IMR-90 (cell line): ENCODE data around the gene PHF14. TPM values are rescaled to one million over a fixed set of nuclear protein-coding genes. Genes with fewer than 3 reads are reported as not detected.

ENCODE experiments used
- ATAC-seq: fragments of 200-7000 bp; cut with Tn5 transposase; 2 replicates; pipeline ENCODE4 v1.9.1; 2020; ENCODE audit warnings: low read depth, mild to moderate bottlenecking, moderate library complexity
- BruUV-seq: library from RNA; stranded (reverse); fragments of 400-500 nt; replicated peaks from 2 replicates; lab custom pipeline; 2021; lab: Mats Ljungman, UMichigan
- CTCF ChIA-PET: fragments of 300-600 bp; formaldehyde crosslinking; extraction: SDS; loops from one replicate; lab custom pipeline; 2021; ENCODE audit warnings: antibody characterized with exemption; lab: Yijun Ruan, JAX
- POLR2A ChIA-PET: fragments of 300-600 bp; sonication (Branson Sonifier 250); formaldehyde crosslinking; loops from one replicate; lab custom pipeline; 2022; ENCODE audit warnings: antibody characterized with exemption; ENCODE audit not compliant: unreplicated experiment; lab: Charles Lee
- DNase-seq: peaks from one replicate; pipeline ENCODE4 v3.0.0; 2013
- H2AFZ ChIP-seq: replicated peaks from 2 replicates; pipeline ENCODE3; 2013; ENCODE audit warnings: low read length, mild to moderate bottlenecking; ENCODE audit not compliant: poor library complexity
- H2AK5ac ChIP-seq: 2 replicates; pipeline ENCODE4 v1.6.1; 2013; ENCODE audit warnings: low read depth, low read length, inconsistent platforms
- H2AK9ac ChIP-seq: replicated peaks from 2 replicates; pipeline ENCODE3; 2013; ENCODE audit warnings: mild to moderate bottlenecking, low read depth, low read length, moderate library complexity; ENCODE audit not compliant: poor library complexity
- H2BK120ac ChIP-seq: 2 replicates; pipeline ENCODE4 v1.6.1; 2013; ENCODE audit warnings: low read depth, low read length, inconsistent platforms
- H2BK15ac ChIP-seq: 3 replicates; pipeline ENCODE4 v1.6.1; 2013; ENCODE audit warnings: low read depth, low read length, inconsistent platforms
- H2BK20ac ChIP-seq: 2 replicates; pipeline ENCODE4 v1.6.1; 2013; ENCODE audit warnings: low read depth, mild to moderate bottlenecking, inconsistent platforms, low read length, moderate library complexity
- H2BK5ac ChIP-seq: 2 replicates; pipeline ENCODE4 v1.6.1; 2013; ENCODE audit warnings: mild to moderate bottlenecking, low read depth, low read length, inconsistent platforms; ENCODE audit not compliant: poor library complexity, severe bottlenecking
- H3K14ac ChIP-seq: replicated peaks from 2 replicates; pipeline ENCODE4 v1.6.1; 2013; ENCODE audit warnings: low read depth, low read length, inconsistent platforms
- H3K18ac ChIP-seq: 2 replicates; pipeline ENCODE4 v1.6.1; 2013; ENCODE audit warnings: low read depth, low read length, control low read depth
- H3K23ac ChIP-seq: 2 replicates; pipeline ENCODE4 v1.6.1; 2013; ENCODE audit warnings: low read depth, low read length, inconsistent platforms
- H3K27ac ChIP-seq: 2 replicates; pipeline ENCODE4 v1.5.1; 2013; ENCODE audit warnings: mild to moderate bottlenecking, control low read depth, low read length; ENCODE audit not compliant: insufficient read depth
- H3K27me3 ChIP-seq: 2 replicates; pipeline ENCODE4 v1.6.1; 2013; ENCODE audit warnings: low read length; ENCODE audit not compliant: control insufficient read depth, insufficient read depth
- H3K36me3 ChIP-seq: 2 replicates; pipeline ENCODE4 v1.6.1; 2013; ENCODE audit warnings: low read length, mixed read lengths; ENCODE audit not compliant: control insufficient read depth, insufficient read depth
- H3K4ac ChIP-seq: 2 replicates; pipeline ENCODE4 v1.6.1; 2013; ENCODE audit warnings: low read depth, low read length, inconsistent platforms
- H3K4me1 ChIP-seq: 2 replicates; pipeline ENCODE4 v1.6.1; 2013; ENCODE audit warnings: low read length, mixed read lengths; ENCODE audit not compliant: control insufficient read depth, insufficient read depth
- H3K4me2 ChIP-seq: 2 replicates; pipeline ENCODE4 v1.6.1; 2013; ENCODE audit warnings: low read depth, mild to moderate bottlenecking, control low read depth, low read length, moderate library complexity
- H3K4me3 ChIP-seq: 2 replicates; pipeline ENCODE4 v1.5.1; 2013; ENCODE audit warnings: low read depth, mild to moderate bottlenecking, control low read depth, low read length, moderate library complexity; ENCODE audit not compliant: insufficient read depth
- H3K56ac ChIP-seq: 2 replicates; pipeline ENCODE4 v1.6.1; 2013; ENCODE audit warnings: low read length, inconsistent platforms; ENCODE audit not compliant: insufficient read depth; ENCODE audit errors: extremely low read depth
- H3K79me1 ChIP-seq, 2 experiments: 2 replicates each; pipeline ENCODE4 v1.6.1; 2013; ENCODE audit warnings: low read length in 2 of 2, inconsistent platforms in 1 of 2, low read depth in 1 of 2
- H3K9ac ChIP-seq: 2 replicates; pipeline ENCODE4 v1.6.1; 2013; ENCODE audit warnings: low read depth, low read length, control low read depth
- H3K9me1 ChIP-seq: 2 replicates; pipeline ENCODE4 v1.6.1; 2013; ENCODE audit warnings: low read length, inconsistent platforms; ENCODE audit not compliant: insufficient read depth
- H3K9me3 ChIP-seq: 2 replicates; pipeline ENCODE4 v1.6.1; 2013; ENCODE audit warnings: low read length; ENCODE audit not compliant: control insufficient read depth, insufficient read depth
- H4K20me1 ChIP-seq: 2 replicates; pipeline ENCODE4 v1.6.1; 2013; ENCODE audit warnings: low read length, inconsistent platforms; ENCODE audit not compliant: insufficient read depth
- H4K5ac ChIP-seq: 2 replicates; pipeline ENCODE4 v1.6.1; 2013; ENCODE audit warnings: mild to moderate bottlenecking, low read depth, low read length, control low read depth
- H4K8ac ChIP-seq, 2 experiments: 2 replicates each; pipeline ENCODE4 v1.6.1; 2013; ENCODE audit warnings: low read depth in 2 of 2, low read length in 2 of 2, control low read depth in 1 of 2, inconsistent platforms in 1 of 2
- H4K91ac ChIP-seq: 2 replicates; pipeline ENCODE4 v1.6.1; 2013; ENCODE audit warnings: low read depth, low read length, inconsistent platforms; ENCODE audit not compliant: insufficient read depth
- BHLHE40 ChIP-seq: fragments of 150-350 bp; IDR thresholded peaks from 2 replicates; pipeline ENCODE4 v1.6.1; 2016; ENCODE audit warnings: mild to moderate bottlenecking, low read depth, low read length
- CEBPB ChIP-seq: IDR thresholded peaks from 2 replicates; pipeline ENCODE4 v1.6.1; 2012; ENCODE audit warnings: low read depth, low read length, improper control_type of control experiment
- CHD1 ChIP-seq: IDR thresholded peaks from 2 replicates; pipeline ENCODE4 v1.6.1; 2012; ENCODE audit warnings: low read depth, low read length, improper control_type of control experiment
- CTCF ChIP-seq: conservative IDR thresholded peaks from 2 replicates; pipeline ENCODE4 v1.5.1; 2012; ENCODE audit warnings: mild to moderate bottlenecking, low read depth, low read length, improper control_type of control experiment
- ELK1 ChIP-seq: fragments of 150-350 bp; IDR thresholded peaks from 2 replicates; pipeline ENCODE4 v1.6.1; 2016; ENCODE audit warnings: low read depth, mild to moderate bottlenecking, low read length, moderate library complexity, borderline replicate concordance
- FOS ChIP-seq: fragments of 150-350 bp; IDR thresholded peaks from 2 replicates; pipeline ENCODE4 v1.6.1; 2016; ENCODE audit warnings: low read depth, low read length
- MAFK ChIP-seq: IDR thresholded peaks from 2 replicates; pipeline ENCODE4 v1.6.1; 2012; ENCODE audit warnings: low read depth, low read length, improper control_type of control experiment
- MAZ ChIP-seq: IDR thresholded peaks from 2 replicates; pipeline ENCODE4 v1.6.1; 2012; ENCODE audit warnings: low read depth, mild to moderate bottlenecking, low read length, improper control_type of control experiment, moderate library complexity, borderline replicate concordance
- MXI1 ChIP-seq: IDR thresholded peaks from 2 replicates; pipeline ENCODE4 v1.6.1; 2012; ENCODE audit warnings: low read depth, mild to moderate bottlenecking, low read length, moderate library complexity, borderline replicate concordance
- NFE2L2 ChIP-seq: fragments of 150-350 bp; IDR thresholded peaks from 2 replicates; pipeline ENCODE4 v1.6.1; 2016; ENCODE audit warnings: low read depth, mild to moderate bottlenecking, low read length
- POLR2A ChIP-seq: IDR thresholded peaks from 2 replicates; pipeline ENCODE4 v1.6.1; 2012; ENCODE audit warnings: mild to moderate bottlenecking, low read depth, low read length
- RAD21 ChIP-seq: IDR thresholded peaks from 2 replicates; pipeline ENCODE4 v1.6.1; 2012; ENCODE audit warnings: low read length, improper control_type of control experiment
- RCOR1 ChIP-seq: IDR thresholded peaks from 2 replicates; pipeline ENCODE4 v1.6.1; 2012; ENCODE audit warnings: mild to moderate bottlenecking, low read length, improper control_type of control experiment; ENCODE audit not compliant: insufficient replicate concordance
- RFX5 ChIP-seq: IDR thresholded peaks from 2 replicates; pipeline ENCODE4 v1.8.0; 2012; ENCODE audit warnings: low read depth, mild to moderate bottlenecking, low read length, moderate library complexity
- SMC3 ChIP-seq: fragments of 150-350 bp; IDR thresholded peaks from 2 replicates; pipeline ENCODE4 v1.6.1; 2016; ENCODE audit warnings: low read depth, mild to moderate bottlenecking, antibody characterized with exemption, low read length, moderate library complexity
- USF2 ChIP-seq: fragments of 150-350 bp; IDR thresholded peaks from 2 replicates; pipeline ENCODE4 v1.6.1; 2017; ENCODE audit warnings: mild to moderate bottlenecking, antibody characterized with exemption, low read length, low read depth
- WGBS, 2 experiments: methylation state at CpG; one replicate each; pipeline versions ENCODE4 v1.1.5 to v1.1.7; 2013; ENCODE audit warnings: missing lambda C conversion rate in 2 of 2; ENCODE audit not compliant: insufficient read length in 1 of 2; ENCODE audit errors: extremely low coverage in 2 of 2; 5-methylcytosine and 5-hydroxymethylcytosine counted together
- dilution Hi-C: fragments of 300-500 bp; cut with HindIII; formaldehyde crosslinking; loops from one replicate; pipeline ENCODE4 v1.14.3; 2018; ENCODE audit warnings: low sequenced_read_pairs; ENCODE audit not compliant: unreplicated experiment
- in situ Hi-C: fragments of 300-500 bp; cut with MboI; formaldehyde crosslinking; loops from 3 replicates; pipeline ENCODE4 v1.14.3; 2019; ENCODE audit warnings: low sequenced_read_pairs, inconsistent platforms, mixed read lengths
- intact Hi-C: fragments of 100-400 bp; cut with micrococcal nuclease; formaldehyde crosslinking; loops from 2 replicates; pipeline ENCODE4 v1.10.0; 2022
- polyA plus RNA-seq, 3 experiments: library from polyadenylated mRNA; depleted of rRNA; stranded (reverse); fragments of >200 nt; gene quantifications; 2 replicates each; pipeline ENCODE4 v1.2.3, GENCODE V29; 2012; ENCODE audit warnings: low replicate concordance in 1 of 3
- total RNA-seq: library from RNA; depleted of rRNA; stranded (reverse); fragments of >200 nt; gene quantifications from 2 replicates; pipeline ENCODE4 v1.2.3, GENCODE V29; 2012

Gene PHF14
- total and polyA plus RNA-seq, 2 of the 4 experiments (the other 2 are of a cell fraction), result 8.7 to 17.2 TPM

GRCh38 chr7:11006291-11006690, 32.6 kb downstream of the PHF14 start:
- Histone ChIP-seq H3K56ac (no peak overlapping the region), H3K27ac (no peak overlapping the region), H3K4me3 (no peak overlapping the region), H3K9me1 (no peaks in the 10 kb centered on the region), H3K4ac (no peak overlapping the region), H4K20me1 (no peaks in the 10 kb centered on the region), H4K91ac (no peak overlapping the region), H3K18ac (no peak overlapping the region), H4K5ac (no peak overlapping the region), H2BK15ac (no peak overlapping the region), H2BK120ac (no peak overlapping the region), H3K23ac (no peak overlapping the region), H2BK5ac (no peak overlapping the region), H3K36me3 (peaks cover 4% of the 10 kb centered on the region; the same call in 1 of the 2 replicates), H2BK20ac (no peak overlapping the region), H3K4me1 (no peaks in the 10 kb centered on the region), H3K4me2 (no peak overlapping the region), H3K79me1 (peaks cover 9 to 20% of the 10 kb centered on the region in 2 experiments; a peak in 2 of 4 replicates), H2AK9ac (no peak overlapping the region), H3K9ac (no peak overlapping the region), H2AK5ac (no peak overlapping the region), H2AFZ (no peak overlapping the region), H4K8ac (no peak overlapping the region), H3K14ac (no peak overlapping the region), H3K9me3 (no peaks in the 10 kb centered on the region), H3K27me3 (no peaks in the 10 kb centered on the region)
- ATAC-seq, result no peak
- dilution Hi-C loops (no loop called here), intact Hi-C loops (no loop called here), in situ Hi-C loops (no loop called here)
- no CpG with 5 or more reads among the region's 3 CpGs for WGBS, 2 experiments
- TF ChIP-seq MAZ, result no peak
- no peak for TF ChIP-seq CTCF
- TF ChIP-seq MXI1, result no peak
- TF ChIP-seq RFX5, result no peak
- no peak for TF ChIP-seq RAD21
- no peak for TF ChIP-seq CHD1
- TF ChIP-seq ELK1, result no peak
- no peak for TF ChIP-seq BHLHE40
- TF ChIP-seq CEBPB, result no peak
- TF ChIP-seq SMC3, result no peak
- no peak for TF ChIP-seq FOS
- no peak for TF ChIP-seq USF2
- TF ChIP-seq MAFK, result no peak
- TF ChIP-seq RCOR1, result no peak
- TF ChIP-seq POLR2A, result no peak
- no peak for TF ChIP-seq NFE2L2
- no TSS peak for BruUV-seq
- ChIA-PET CTCF (no interaction called here), POLR2A (no interaction called here)
- no peak for DNase-seq
